Ascending aorta (tissue), 2 donors: ENCODE measurements around the gene CREB3L2. TPM values are rescaled to one million over a fixed set of nuclear protein-coding genes. Genes with fewer than 3 reads are reported as not detected.
"Not testable (repeated sequence)": the region's sequence is repeated elsewhere in the genome, so short reads cannot be mapped to it uniquely, and the experiment has no call there.

Experiments
- DNase-seq, 2 donors: peaks; one replicate each; pipeline ENCODE4 v3.0.0-alpha.2; 2019; ENCODE audit warnings: low spot score in 2 of 2
- H3K27ac ChIP-seq, 2 donors: fragments of 200-600 bp; sonication (generic); one replicate each; pipeline ENCODE4 v1.5.1; 2016 to 2017; ENCODE audit warnings: mild to moderate bottlenecking in 1 of 2
- H3K27me3 ChIP-seq: fragments of 200-600 bp; sonication (generic); one replicate; pipeline ENCODE4 v1.5.1; 2017
- H3K36me3 ChIP-seq, 2 donors: fragments of 200-600 bp; sonication (generic); one replicate each; pipeline ENCODE4 v1.5.1; 2016
- H3K4me1 ChIP-seq, 2 donors: fragments of 200-600 bp; sonication (generic); one replicate each; pipeline ENCODE4 v1.5.1; 2016 to 2017; ENCODE audit warnings: mild to moderate bottlenecking in 1 of 2
- H3K4me3 ChIP-seq, 2 donors: fragments of 200-600 bp; sonication (generic); one replicate each; pipeline ENCODE4 v1.5.1; 2016 to 2017; ENCODE audit warnings: mild to moderate bottlenecking in 1 of 2
- H3K9me3 ChIP-seq, 2 donors: fragments of 200-600 bp; sonication (generic); one replicate each; pipeline ENCODE4 v1.5.1; 2016
- intact Hi-C: fragments of 100-400 bp; cut with DNase I; formaldehyde crosslinking; loops from one replicate; pipeline ENCODE4 v1.15.1; 2023
- total RNA-seq: library from RNA; depleted of rRNA; stranded (reverse); fragments of >200 nt; gene quantifications from one replicate; pipeline ENCODE4 v1.1.0, GENCODE V29; 2016
- TF ChIP-seq, protein P1 (sequence below), 3 experiments: fragments of 200-600 bp in 2 of 3; fragments of 450-650 bp in 1 of 3; sonication (generic) in 2 of 3; IDR thresholded peaks; one replicate each; pipeline ENCODE4 v1.5.1; 2016 to 2019; ENCODE audit warnings: antibody characterized with exemption in 3 of 3, mild to moderate bottlenecking in 1 of 3, moderate library complexity in 1 of 3

CREB3L2 gene
- total RNA-seq, 1 donor from 2014 or later: 38.5 TPM

DNA sequence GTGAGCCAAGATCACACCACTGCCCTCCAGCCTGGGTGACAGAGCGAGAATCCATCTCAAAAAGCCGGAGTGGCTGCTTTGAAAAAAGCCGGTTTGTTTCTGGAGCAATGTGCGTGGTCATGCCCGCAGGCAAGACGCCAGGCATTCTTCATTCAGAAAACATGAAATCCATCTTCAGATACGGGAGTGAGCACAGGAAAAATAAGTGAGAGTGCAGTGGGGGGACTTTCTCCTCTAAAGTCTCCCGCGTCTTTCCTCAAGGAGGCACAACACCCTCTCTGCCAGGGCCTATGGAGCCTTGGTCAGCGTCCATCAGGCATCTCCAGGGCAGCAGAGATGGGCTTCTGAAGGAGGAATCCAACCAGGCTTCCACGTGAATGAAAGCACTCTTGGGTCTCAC, 92.8 kb downstream of the CREB3L2 start:
- DNase-seq: peak in 1 of 2 donors; percentile 84
- Histone ChIP-seq H3K9me3 (no peaks in the 10 kb centered on the region), H3K4me1 (peaks cover 0 to 20% of the 10 kb centered on the region in 2 donors), H3K36me3 (peaks cover 76% of the 10 kb centered on the region in 2 donors), H3K27ac (peak overlapping the region; percentile 78 to 87), H3K4me3 (peak overlapping the region in 1 of 2 donors; percentile 11), H3K27me3 (no peaks in the 10 kb centered on the region)
- TF ChIP-seq, protein P1, sequence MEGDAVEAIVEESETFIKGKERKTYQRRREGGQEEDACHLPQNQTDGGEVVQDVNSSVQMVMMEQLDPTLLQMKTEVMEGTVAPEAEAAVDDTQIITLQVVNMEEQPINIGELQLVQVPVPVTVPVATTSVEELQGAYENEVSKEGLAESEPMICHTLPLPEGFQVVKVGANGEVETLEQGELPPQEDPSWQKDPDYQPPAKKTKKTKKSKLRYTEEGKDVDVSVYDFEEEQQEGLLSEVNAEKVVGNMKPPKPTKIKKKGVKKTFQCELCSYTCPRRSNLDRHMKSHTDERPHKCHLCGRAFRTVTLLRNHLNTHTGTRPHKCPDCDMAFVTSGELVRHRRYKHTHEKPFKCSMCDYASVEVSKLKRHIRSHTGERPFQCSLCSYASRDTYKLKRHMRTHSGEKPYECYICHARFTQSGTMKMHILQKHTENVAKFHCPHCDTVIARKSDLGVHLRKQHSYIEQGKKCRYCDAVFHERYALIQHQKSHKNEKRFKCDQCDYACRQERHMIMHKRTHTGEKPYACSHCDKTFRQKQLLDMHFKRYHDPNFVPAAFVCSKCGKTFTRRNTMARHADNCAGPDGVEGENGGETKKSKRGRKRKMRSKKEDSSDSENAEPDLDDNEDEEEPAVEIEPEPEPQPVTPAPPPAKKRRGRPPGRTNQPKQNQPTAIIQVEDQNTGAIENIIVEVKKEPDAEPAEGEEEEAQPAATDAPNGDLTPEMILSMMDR (IDR thresholded peaks at IDR 0.05): peak in 2 of 3 experiments; percentile 18 to 37
- intact Hi-C loops: loop anchor here (1.0 to 5.0 kb wide), 2 partner anchors 33 to 93 kb away; partner anchors contain the start of gene CREB3L2

DNA sequence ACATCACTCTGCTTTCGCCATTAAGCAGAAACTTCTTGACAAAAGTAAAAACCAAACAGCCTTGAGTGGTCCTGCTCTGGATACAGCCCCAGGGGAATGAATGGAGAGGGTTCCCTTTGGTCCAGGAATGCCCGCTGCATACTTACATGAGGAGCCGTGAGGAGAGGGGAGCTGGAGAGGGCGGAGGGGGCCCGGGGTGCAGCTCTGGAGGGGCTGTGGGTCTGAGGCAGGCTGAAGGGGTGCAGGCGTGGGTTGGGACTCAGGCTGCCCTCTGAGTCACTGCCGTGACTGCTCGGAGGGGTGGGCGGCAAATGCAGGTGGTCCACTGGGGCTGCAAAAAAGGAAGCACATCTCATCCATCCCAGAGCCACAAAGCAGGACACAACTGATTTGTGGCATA, 93.8 kb downstream of the CREB3L2 start:
- Histone ChIP-seq H3K4me1 (peaks cover 2 to 26% of the 10 kb centered on the region in 2 donors), H3K9me3 (no peaks in the 10 kb centered on the region), H3K27me3 (no peaks in the 10 kb centered on the region), H3K36me3 (peaks cover 73 to 79% of the 10 kb centered on the region in 2 donors), H3K27ac (peak overlapping the region; percentile 78 to 87), H3K4me3 (no peak overlapping the region)
- TF ChIP-seq, protein P1 (IDR thresholded peaks at IDR 0.05): no peak
- DNase-seq: no peak
- intact Hi-C loops: loop anchor here (5.0 kb wide), 1 partner anchor 34 kb away; no protein-coding TSS in a partner anchor

DNA sequence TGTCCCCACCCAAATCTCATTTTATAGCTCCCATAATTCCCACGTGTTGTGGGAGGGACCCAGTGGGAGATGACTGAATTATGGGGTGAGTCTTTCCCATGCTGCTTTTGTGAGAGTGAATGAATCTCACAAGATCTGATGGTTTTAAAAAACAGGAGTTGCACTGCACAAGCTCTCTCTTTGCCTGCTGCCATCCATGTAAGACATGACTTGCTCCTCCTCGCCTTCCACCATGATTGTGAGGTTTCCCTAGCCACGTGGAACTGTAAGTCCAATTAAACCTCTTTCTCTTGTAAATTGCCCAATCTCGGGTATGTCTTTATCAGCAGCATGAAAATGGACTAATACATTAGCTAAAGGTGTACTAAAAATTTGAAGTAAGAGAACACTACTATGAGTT, 95.2 kb downstream of the CREB3L2 start:
- DNase-seq, H3K27me3 ChIP-seq, H3K4me3 ChIP-seq, H3K9me3 ChIP-seq: not testable (repeated sequence)
- intact Hi-C loops: loop anchor here (5.0 kb wide), 1 partner anchor 36 kb away; no protein-coding TSS in a partner anchor
- Histone ChIP-seq H3K27ac (peak overlapping the region; percentile 16 to 31), H3K4me1 (peaks cover 2 to 28% of the 10 kb centered on the region in 2 donors), H3K36me3 (peaks cover 65 to 78% of the 10 kb centered on the region in 2 donors)

DNA sequence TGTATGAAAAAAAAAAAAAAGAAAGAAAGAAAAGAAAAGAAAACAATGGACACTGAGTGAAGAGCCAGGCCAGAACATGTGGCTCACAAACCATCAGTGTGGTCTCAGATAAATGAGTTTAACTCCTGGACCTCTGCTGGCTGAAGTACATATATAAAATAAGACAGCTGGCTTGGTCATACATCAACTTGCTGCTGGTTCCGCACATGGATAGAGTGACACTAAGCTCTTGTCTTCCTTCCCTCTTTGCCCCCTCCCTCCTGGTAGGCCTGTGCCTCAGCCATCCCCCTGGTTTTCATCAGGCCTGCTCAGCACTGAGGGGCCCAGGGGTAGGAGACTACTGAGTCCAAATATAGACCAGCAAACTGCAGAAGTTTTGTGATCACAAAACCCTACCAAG, 97.1 kb downstream of the CREB3L2 start:
- Histone ChIP-seq H3K36me3 (peaks cover 64 to 83% of the 10 kb centered on the region in 2 donors), H3K27me3 (no peaks in the 10 kb centered on the region), H3K4me1 (peaks cover 2 to 28% of the 10 kb centered on the region in 2 donors), H3K27ac (peak overlapping the region in 1 of 2 donors; percentile 31), H3K9me3 (no peaks in the 10 kb centered on the region), H3K4me3 (no peak overlapping the region)
- intact Hi-C loops: loop anchor here (5.0 kb wide), 1 partner anchor 37 kb away; no protein-coding TSS in a partner anchor
- TF ChIP-seq, protein P1 (IDR thresholded peaks at IDR 0.05): no peak
- DNase-seq: no peak

DNA sequence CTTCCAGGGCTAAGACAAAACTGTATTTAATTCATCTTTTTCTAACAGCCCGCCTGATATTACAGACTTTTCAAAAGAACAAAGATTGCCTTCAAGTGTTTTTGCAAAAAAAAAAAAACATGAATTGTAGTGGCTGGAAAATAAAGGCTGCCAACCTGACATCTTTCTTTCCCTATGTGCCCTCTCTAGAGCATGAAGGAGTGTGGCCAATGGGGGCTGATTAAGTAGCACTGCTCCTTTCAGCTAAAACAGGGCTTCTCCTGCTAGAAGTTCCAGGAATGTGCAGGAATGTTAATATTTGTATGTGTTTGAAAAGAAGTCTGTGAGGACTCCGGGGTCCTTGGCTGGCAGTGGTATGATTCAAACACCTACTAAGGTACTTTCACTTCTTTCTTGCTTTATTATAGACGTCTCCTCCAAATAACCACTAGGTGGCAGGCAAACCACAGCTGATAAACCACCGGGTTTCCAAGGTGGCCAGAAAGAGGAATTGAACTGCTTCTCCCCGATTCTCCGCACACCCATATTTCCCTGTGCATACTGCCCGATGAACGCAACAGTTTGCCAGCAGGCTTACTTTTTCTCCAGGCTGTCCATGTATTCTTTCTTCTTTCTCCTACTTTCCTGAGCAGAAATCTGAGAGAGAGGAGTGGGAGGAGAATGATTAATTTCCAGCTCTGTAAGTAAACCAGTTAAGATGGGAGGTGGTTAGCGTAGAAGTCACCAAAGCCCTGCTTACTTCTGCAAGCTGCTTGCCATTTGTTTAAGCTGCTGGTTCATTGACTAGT, 98.3 kb downstream of the CREB3L2 start:
- H3K27ac ChIP-seq: peak overlapping the region; percentile 12 to 50
- H3K9me3 ChIP-seq: no peaks in the 10 kb centered on the region
- intact Hi-C loops: loop anchor here (1.0 to 2.0 kb wide), 2 partner anchors 25 to 106 kb away; no protein-coding TSS in a partner anchor
- DNase-seq: peak in 1 of 2 donors; percentile 81
- peaks cover 2 to 29% of the 10 kb centered on the region in 2 donors for H3K4me1 ChIP-seq
- H3K4me3 ChIP-seq: peak overlapping the region in 1 of 2 donors; percentile 29
- TF ChIP-seq, protein P1 (IDR thresholded peaks at IDR 0.05): peak; percentile 77 to 81 (median 79)
- H3K27me3 ChIP-seq: no peaks in the 10 kb centered on the region
- H3K36me3 ChIP-seq: peaks cover 62 to 89% of the 10 kb centered on the region in 2 donors

DNA sequence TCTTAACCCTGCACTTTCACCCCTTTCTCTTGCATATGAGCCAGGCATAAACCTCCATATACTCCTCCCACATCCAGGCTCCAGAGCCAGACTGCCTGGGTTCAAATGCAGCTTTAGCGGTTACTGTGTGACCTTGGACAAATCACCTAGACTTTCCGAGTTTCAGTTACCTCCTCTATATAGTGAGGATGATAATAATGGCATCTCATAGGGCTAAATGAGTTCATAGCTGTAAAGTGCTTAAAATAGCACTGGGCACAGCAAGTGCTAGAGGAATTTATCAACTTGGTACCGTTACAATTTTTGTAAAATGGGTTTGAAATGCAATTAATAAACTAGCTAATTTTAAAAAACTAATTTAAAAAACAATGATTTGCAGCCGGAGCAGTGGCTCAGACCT, 101.7 kb downstream of the CREB3L2 start:
- H3K27ac ChIP-seq: no peak overlapping the region
- intact Hi-C loops: no loop called here
- peaks cover 2 to 25% of the 10 kb centered on the region in 2 donors for H3K4me1 ChIP-seq
- no peak overlapping the region for H3K4me3 ChIP-seq
- H3K27me3 ChIP-seq: no peaks in the 10 kb centered on the region
- TF ChIP-seq, protein P1 (IDR thresholded peaks at IDR 0.05): no peak
- no peaks in the 10 kb centered on the region for H3K9me3 ChIP-seq
- DNase-seq: no peak
- peaks cover 50 to 78% of the 10 kb centered on the region in 2 donors for H3K36me3 ChIP-seq
